T-cell (primary cell): ENCODE data around the gene USH1G. TPM values are rescaled to one million over a fixed set of nuclear protein-coding genes. Genes with fewer than 3 reads are reported as not detected.
"Not testable (repeated sequence)": the region's sequence is repeated elsewhere in the genome, so short reads cannot be mapped to it uniquely, and the experiment has no call there.

Source experiments
- ATAC-seq, 4 experiments: fragments of 200-7000 bp in 3 of 4; fragments of 150-1000 bp in 1 of 4; cut with Tn5 transposase; replicated peaks in 1 of 4; 1 replicate in 3 of 4; 2 replicates in 1 of 4; pipeline ENCODE4 v1.10.0; 2021; ENCODE audit warnings: moderate library complexity in 3 of 4, mild to moderate bottlenecking in 2 of 4, moderate number of reproducible peaks in 1 of 4
- CTCF ChIA-PET, 2 donors: fragments of 300-600 bp; sonication (Branson Sonifier 250); formaldehyde crosslinking; loops; one replicate each; lab custom pipeline; 2022; ENCODE audit warnings: antibody characterized with exemption in 2 of 2; lab: Charles Lee
- POLR2A ChIA-PET, 2 donors: fragments of 300-600 bp; sonication (Branson Sonifier 250); formaldehyde crosslinking; loops; one replicate each; lab custom pipeline; 2022; ENCODE audit warnings: antibody characterized with exemption in 2 of 2; lab: Charles Lee
- DNase-seq, 35 experiments: peaks; one replicate each; pipeline versions ENCODE4 v3.0.0 to v3.0.0-alpha.2; 2013 to 2023
- H3K27ac ChIP-seq: one replicate; pipeline ENCODE4 v1.5.1; 2013; ENCODE audit warnings: low read length
- H3K27me3 ChIP-seq, 2 experiments: replicated peaks in 1 of 2; 1 replicate in 1 of 2; 2 replicates in 1 of 2; pipeline versions ENCODE4 v1.6.1 to v1.7.0; 2013; ENCODE audit warnings: low read length in 1 of 2, mixed read lengths in 1 of 2; ENCODE audit not compliant: control insufficient read depth in 2 of 2, insufficient read depth in 2 of 2; ENCODE audit errors: extremely low read depth in 1 of 2
- H3K36me3 ChIP-seq, 2 donors: 1 replicate in 1 of 2; 2 replicates in 1 of 2; pipeline versions ENCODE4 v1.6.1 to v1.7.0; 2013; ENCODE audit warnings: low read length in 1 of 2; ENCODE audit not compliant: control insufficient read depth in 2 of 2, insufficient read depth in 1 of 2; ENCODE audit errors: extremely low read depth in 1 of 2
- H3K4me1 ChIP-seq, 2 experiments: 1 replicate in 1 of 2; 2 replicates in 1 of 2; pipeline versions ENCODE4 v1.6.1 to v1.7.0; 2013; ENCODE audit warnings: low read length in 2 of 2, mixed read lengths in 1 of 2; ENCODE audit not compliant: insufficient read depth in 2 of 2, control insufficient read depth in 1 of 2; ENCODE audit errors: extremely low read depth in 1 of 2
- H3K4me3 ChIP-seq, 2 donors: 1 replicate in 1 of 2; 2 replicates in 1 of 2; pipeline versions ENCODE4 v1.5.1 to v1.7.0; 2013; ENCODE audit warnings: mild to moderate bottlenecking in 2 of 2, low read length in 1 of 2, moderate library complexity in 1 of 2; ENCODE audit not compliant: control insufficient read depth in 1 of 2; ENCODE audit errors: extremely low read depth in 1 of 2
- H3K9me3 ChIP-seq: 2 replicates; pipeline ENCODE4 v1.7.0; 2013
- H3K27ac Mint-ChIP-seq, 2 donors: one replicate each; pipeline ENCODE4 v1.8.0; 2020 to 2021; ENCODE audit warnings: mild to moderate bottlenecking in 2 of 2, mixed read lengths in 2 of 2
- H3K27me3 Mint-ChIP-seq, 2 donors: one replicate each; pipeline ENCODE4 v1.8.0; 2021 to 2022; ENCODE audit warnings: mixed read lengths in 2 of 2
- H3K36me3 Mint-ChIP-seq: one replicate; pipeline ENCODE4 v1.8.0; 2021; ENCODE audit warnings: mixed read lengths
- H3K4me1 Mint-ChIP-seq, 3 donors: one replicate each; pipeline ENCODE4 v1.8.0; 2020 to 2022; ENCODE audit warnings: mixed read lengths in 3 of 3, mild to moderate bottlenecking in 1 of 3
- H3K4me3 Mint-ChIP-seq, 3 donors: one replicate each; pipeline ENCODE4 v1.8.0; 2020 to 2022; ENCODE audit warnings: mild to moderate bottlenecking in 3 of 3, mixed read lengths in 3 of 3, moderate library complexity in 3 of 3
- H3K9me3 Mint-ChIP-seq, 3 donors: one replicate each; pipeline ENCODE4 v1.8.0; 2020 to 2022; ENCODE audit warnings: mixed read lengths in 3 of 3
- WGBS: methylation state at CpG from one replicate; pipeline ENCODE4 v1.1.5; 2013; ENCODE audit warnings: missing lambda C conversion rate; ENCODE audit not compliant: insufficient coverage; 5-methylcytosine and 5-hydroxymethylcytosine counted together
- total RNA-seq, 35 experiments: library from RNA in 6 of 35; stranded (reverse) in 6 of 35; fragments of 120-200 nt in 1 of 35; gene quantifications; one replicate each; pipeline versions ENCODE4 v1.2.1 to v1.2.4 and lab custom pipeline; 2013 to 2026

Gene USH1G
- total RNA-seq, 5 donors from 2014 or later (not counting 1 experiment from before 2014, with no cell fraction given) = not detected

GRCh38 chr17:74969501-74969900, 46.4 kb upstream of the USH1G start:
- H3K27ac Mint-ChIP-seq = not testable (repeated sequence)
- whole genome bisulfite sequencing = 100% methylated on average over 3 of the region's 5 CpGs

GRCh38 chr17:74968361-74968780, 45.3 kb upstream of the USH1G start:
- Mint-ChIP-seq H3K4me3 (no peak overlapping the region), H3K9me3 (no peaks in the 10 kb centered on the region), H3K36me3 (no peaks in the 10 kb centered on the region), H3K27me3 (peaks cover 0 to 7% of the 10 kb centered on the region in 2 donors), H3K4me1 (peaks cover 8 to 13% (median 12%) of the 10 kb centered on the region in 3 donors), H3K27ac (no peak overlapping the region)
- H3K9me3 ChIP-seq = no peaks in the 10 kb centered on the region
- peaks cover 0 to 29% of the 10 kb centered on the region in 2 experiments for H3K27me3 ChIP-seq
- DNase-seq = no peak
- peaks cover 2 to 19% of the 10 kb centered on the region in 2 experiments for H3K4me1 ChIP-seq
- no peak overlapping the region for H3K4me3 ChIP-seq
- ChIA-PET CTCF (no interaction called here), POLR2A (no interaction called here)
- no peak overlapping the region for H3K27ac ChIP-seq
- no peak for ATAC-seq
- H3K36me3 ChIP-seq = no peaks in the 10 kb centered on the region
- 90% methylated on average over 3 of the region's 5 CpGs for WGBS

More at GRCh38 chr17:74969501-74969900, 46.4 kb upstream of the USH1G start:
- H3K9me3 Mint-ChIP-seq, H3K27ac ChIP-seq, H3K36me3 Mint-ChIP-seq, H3K36me3 ChIP-seq, H3K4me3 ChIP-seq, H3K4me3 Mint-ChIP-seq, POLR2A ChIA-PET, H3K9me3 ChIP-seq, ATAC-seq, DNase-seq: not testable (repeated sequence)
- Histone ChIP-seq H3K4me1 (peaks cover 2 to 21% of the 10 kb centered on the region in 2 experiments), H3K27me3 (peaks cover 0 to 40% of the 10 kb centered on the region in 2 experiments)
- peaks cover 0 to 10% of the 10 kb centered on the region in 2 donors for H3K27me3 Mint-ChIP-seq
- CTCF ChIA-PET = interaction anchor here (0.6 to 3.6 kb wide), 4 partner anchors 8 to 125 kb away, joined by 3 to 13 read pairs (median 4); no protein-coding TSS in a partner anchor
- peaks cover 8 to 13% (median 12%) of the 10 kb centered on the region in 3 donors for H3K4me1 Mint-ChIP-seq

- ChIA-PET POLR2A (no interaction called here), CTCF (interaction anchor here in 1 of 2 donors (1.5 kb wide), 1 partner anchor 16 kb away, joined by 3 read pairs; no protein-coding TSS in a partner anchor)
- Mint-ChIP-seq H3K4me1 (peaks cover 3 to 12% (median 4%) of the 10 kb centered on the region in 3 donors), H3K27me3 (no peaks in the 10 kb centered on the region), H3K4me3 (no peak overlapping the region), H3K27ac (no peak overlapping the region), H3K9me3 (no peaks in the 10 kb centered on the region), H3K36me3 (no peaks in the 10 kb centered on the region)
- Histone ChIP-seq H3K27me3 (peaks cover 0 to 18% of the 10 kb centered on the region in 2 experiments), H3K4me1 (peaks cover 0 to 9% of the 10 kb centered on the region in 2 experiments), H3K4me3 (no peak overlapping the region), H3K27ac (no peak overlapping the region), H3K9me3 (no peaks in the 10 kb centered on the region), H3K36me3 (no peaks in the 10 kb centered on the region)
- 79% methylated on average over 13 of the region's 14 CpGs for WGBS
- ATAC-seq = no peak
- DNase-seq = no peak
Observed at GRCh38 chr17:74964988-74965622, 42.0 kb upstream of the USH1G start.

- Histone ChIP-seq H3K4me1 (peaks cover 0 to 9% of the 10 kb centered on the region in 2 experiments), H3K4me3 (no peak overlapping the region), H3K27me3 (peaks cover 0 to 20% of the 10 kb centered on the region in 2 experiments), H3K9me3 (no peaks in the 10 kb centered on the region), H3K27ac (no peak overlapping the region), H3K36me3 (no peaks in the 10 kb centered on the region)
- H3K4me1 Mint-ChIP-seq = peaks cover 3 to 14% (median 4%) of the 10 kb centered on the region in 3 donors
- CTCF ChIA-PET = interaction anchor here in 1 of 2 donors (0.6 to 1.5 kb wide), 3 partner anchors 15 to 237 kb away, joined by 3 to 5 read pairs (median 3); no protein-coding TSS in a partner anchor
- H3K4me3 Mint-ChIP-seq = no peak overlapping the region
- no peak for ATAC-seq
- no peaks in the 10 kb centered on the region for H3K36me3 Mint-ChIP-seq
- H3K27ac Mint-ChIP-seq = no peak overlapping the region
- H3K27me3 Mint-ChIP-seq = no peaks in the 10 kb centered on the region
- 90% methylated on average over 10 of the region's 12 CpGs for WGBS
- no peak for DNase-seq
- no peaks in the 10 kb centered on the region for H3K9me3 Mint-ChIP-seq
- POLR2A ChIA-PET = no interaction called here
Observed at GRCh38 chr17:74964246-74964761, 41.2 kb upstream of the USH1G start.

- ChIA-PET CTCF (interaction anchor here in 1 of 2 donors (1.3 to 3.5 kb wide), 3 partner anchors 15 to 238 kb away, joined by 3 to 46 read pairs (median 5); partner anchors contain the start of gene MRPL58), POLR2A (no interaction called here)
- no peaks in the 10 kb centered on the region for H3K9me3 Mint-ChIP-seq
- H3K27me3 ChIP-seq = peaks cover 0 to 20% of the 10 kb centered on the region in 2 experiments
- peaks cover 0 to 9% of the 10 kb centered on the region in 2 experiments for H3K4me1 ChIP-seq
- no peaks in the 10 kb centered on the region for H3K36me3 ChIP-seq
- H3K9me3 ChIP-seq = no peaks in the 10 kb centered on the region
- peaks cover 3 to 16% (median 4%) of the 10 kb centered on the region in 3 donors for H3K4me1 Mint-ChIP-seq
- no peaks in the 10 kb centered on the region for H3K36me3 Mint-ChIP-seq
- H3K27me3 Mint-ChIP-seq = no peaks in the 10 kb centered on the region
- no peak overlapping the region for H3K27ac ChIP-seq
- DNase-seq (no peak), ATAC-seq (no peak)
- H3K4me3 ChIP-seq = no peak overlapping the region
- no peak overlapping the region for H3K4me3 Mint-ChIP-seq
- 70% methylated on average over 9 of the region's 12 CpGs for WGBS
- no peak overlapping the region for H3K27ac Mint-ChIP-seq
Observed at GRCh38 chr17:74963656-74964055, 40.6 kb upstream of the USH1G start.

- H3K9me3 Mint-ChIP-seq = no peaks in the 10 kb centered on the region
- WGBS = 89% methylated on average over 8 of the region's 18 CpGs
- Histone ChIP-seq H3K36me3 (no peaks in the 10 kb centered on the region), H3K4me1 (peaks cover 0 to 13% of the 10 kb centered on the region in 2 experiments), H3K27ac (no peak overlapping the region), H3K9me3 (no peaks in the 10 kb centered on the region), H3K27me3 (peaks cover 0 to 24% of the 10 kb centered on the region in 2 experiments), H3K4me3 (no peak overlapping the region)
- no peak overlapping the region for H3K27ac Mint-ChIP-seq
- no peak for DNase-seq
- H3K4me1 Mint-ChIP-seq = peaks cover 8 to 20% (median 9%) of the 10 kb centered on the region in 3 donors
- ChIA-PET POLR2A (interaction anchor here in 1 of 2 donors (0.6 to 0.7 kb wide), 2 partner anchors 11 to 50 kb away, joined by 7 to 8 read pairs; no protein-coding TSS in a partner anchor), CTCF (interaction anchor here (0.5 to 3.5 kb wide), 17 partner anchors 8 to 300 kb away, joined by 3 to 46 read pairs (median 5); partner anchors contain the start of genes MRPL58 (in 2 of the 2), CDR2L (in 1 of the 2) and HID1 (in 1 of the 2))
- ATAC-seq = no peak
- H3K36me3 Mint-ChIP-seq = no peaks in the 10 kb centered on the region
- H3K4me3 Mint-ChIP-seq = no peak overlapping the region
- H3K27me3 Mint-ChIP-seq = no peaks in the 10 kb centered on the region
Observed at GRCh38 chr17:74962622-74963394, 39.8 kb upstream of the USH1G start.
